ENCODE measurements around the gene SYTL3.

SYTL3 gene

DNA sequence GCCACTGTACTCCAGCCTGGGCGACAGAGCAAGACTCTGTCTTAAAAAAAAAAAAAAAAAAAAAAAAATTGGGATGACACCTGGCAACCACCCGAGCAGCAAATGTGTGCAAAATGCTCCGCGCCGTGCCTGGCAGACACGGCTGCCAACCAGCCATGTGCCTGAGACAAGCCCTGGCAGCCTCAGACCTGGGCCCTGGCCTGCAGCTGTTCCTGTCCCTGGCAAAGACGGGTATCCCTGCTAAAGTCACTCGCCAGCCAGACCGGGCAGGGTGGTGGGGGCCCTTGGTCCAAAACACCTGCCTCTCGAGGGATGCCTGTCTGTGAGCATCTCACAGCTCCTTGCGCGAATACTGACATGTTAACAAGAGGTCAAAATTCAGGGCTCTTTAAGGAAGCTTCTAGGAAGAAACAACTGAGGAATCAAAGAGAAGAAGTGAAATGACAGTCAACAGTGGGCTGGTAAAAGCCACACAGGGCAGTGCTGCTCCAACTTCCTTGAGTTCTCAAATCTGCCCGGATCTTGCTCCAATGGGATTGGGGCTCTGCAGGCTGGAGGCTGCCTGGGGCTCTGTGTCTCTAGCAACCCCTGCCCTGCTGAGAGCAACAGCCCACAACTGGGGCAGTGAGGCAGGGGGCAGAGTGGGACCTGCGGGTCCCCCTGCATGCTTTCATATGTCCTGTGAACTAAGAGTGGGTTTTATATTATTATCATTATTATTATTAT is 53.4 kb downstream of the SYTL3 start:
- DNase-seq (ENCODE audit: extremely low read depth, low read depth), result no peak
- TF ChIP-seq, protein P1, sequence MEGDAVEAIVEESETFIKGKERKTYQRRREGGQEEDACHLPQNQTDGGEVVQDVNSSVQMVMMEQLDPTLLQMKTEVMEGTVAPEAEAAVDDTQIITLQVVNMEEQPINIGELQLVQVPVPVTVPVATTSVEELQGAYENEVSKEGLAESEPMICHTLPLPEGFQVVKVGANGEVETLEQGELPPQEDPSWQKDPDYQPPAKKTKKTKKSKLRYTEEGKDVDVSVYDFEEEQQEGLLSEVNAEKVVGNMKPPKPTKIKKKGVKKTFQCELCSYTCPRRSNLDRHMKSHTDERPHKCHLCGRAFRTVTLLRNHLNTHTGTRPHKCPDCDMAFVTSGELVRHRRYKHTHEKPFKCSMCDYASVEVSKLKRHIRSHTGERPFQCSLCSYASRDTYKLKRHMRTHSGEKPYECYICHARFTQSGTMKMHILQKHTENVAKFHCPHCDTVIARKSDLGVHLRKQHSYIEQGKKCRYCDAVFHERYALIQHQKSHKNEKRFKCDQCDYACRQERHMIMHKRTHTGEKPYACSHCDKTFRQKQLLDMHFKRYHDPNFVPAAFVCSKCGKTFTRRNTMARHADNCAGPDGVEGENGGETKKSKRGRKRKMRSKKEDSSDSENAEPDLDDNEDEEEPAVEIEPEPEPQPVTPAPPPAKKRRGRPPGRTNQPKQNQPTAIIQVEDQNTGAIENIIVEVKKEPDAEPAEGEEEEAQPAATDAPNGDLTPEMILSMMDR (IDR thresholded peaks at IDR 0.05; ENCODE audit: low read depth, low read length), result no peak

DNA sequence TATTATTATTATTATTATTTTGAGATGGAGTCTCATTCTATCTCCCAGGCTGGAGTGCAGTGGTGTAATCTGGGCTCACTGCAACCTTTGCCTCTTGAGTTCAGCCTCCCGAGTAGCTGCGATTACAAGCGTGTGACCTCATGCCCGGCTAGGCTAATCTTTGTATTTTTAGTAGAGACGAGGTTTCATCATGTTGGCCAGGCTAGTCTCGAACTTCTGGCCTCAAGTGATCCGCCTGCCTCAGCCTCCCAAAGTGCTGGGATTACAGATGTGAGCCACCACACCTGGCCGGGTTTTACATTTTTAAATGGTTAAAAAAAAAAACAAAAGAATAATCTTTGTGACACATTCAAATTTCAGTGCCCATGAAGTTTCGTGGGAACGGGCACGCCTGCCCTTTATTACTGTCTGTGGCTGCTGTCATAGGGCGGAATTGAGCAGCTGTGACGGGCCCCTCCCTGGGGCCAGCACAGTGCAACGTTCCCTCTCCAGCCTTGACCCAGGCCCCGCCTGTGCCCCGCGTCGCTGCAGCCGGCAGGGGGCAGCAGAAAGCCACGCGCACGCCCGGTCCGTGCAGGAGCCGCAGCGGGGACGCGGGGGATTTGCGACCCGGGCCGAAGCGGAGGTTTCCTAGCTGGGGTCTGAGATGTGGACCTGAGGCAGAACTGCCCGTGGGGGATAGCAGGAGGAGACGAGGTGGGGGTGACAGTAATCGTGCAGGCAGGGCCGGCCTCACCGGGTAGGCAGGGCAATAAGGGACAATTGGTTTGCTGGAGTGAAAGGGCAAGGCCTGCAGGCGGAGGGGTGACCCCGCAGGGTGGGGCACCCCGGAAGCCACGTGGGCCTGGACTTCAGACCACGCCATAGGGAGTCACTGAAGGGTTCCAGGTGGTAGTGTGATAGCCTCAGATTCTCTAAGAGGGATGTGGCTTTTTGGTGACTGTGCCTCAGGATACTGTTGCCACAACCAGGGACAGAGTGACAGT is 54.3 kb downstream of the SYTL3 start:
- no peak for DNase-seq (ENCODE audit: extremely low read depth, low read depth)
- TF ChIP-seq, protein P1 (IDR thresholded peaks at IDR 0.05; ENCODE audit: low read depth, low read length), result peak; percentile 96

DNA sequence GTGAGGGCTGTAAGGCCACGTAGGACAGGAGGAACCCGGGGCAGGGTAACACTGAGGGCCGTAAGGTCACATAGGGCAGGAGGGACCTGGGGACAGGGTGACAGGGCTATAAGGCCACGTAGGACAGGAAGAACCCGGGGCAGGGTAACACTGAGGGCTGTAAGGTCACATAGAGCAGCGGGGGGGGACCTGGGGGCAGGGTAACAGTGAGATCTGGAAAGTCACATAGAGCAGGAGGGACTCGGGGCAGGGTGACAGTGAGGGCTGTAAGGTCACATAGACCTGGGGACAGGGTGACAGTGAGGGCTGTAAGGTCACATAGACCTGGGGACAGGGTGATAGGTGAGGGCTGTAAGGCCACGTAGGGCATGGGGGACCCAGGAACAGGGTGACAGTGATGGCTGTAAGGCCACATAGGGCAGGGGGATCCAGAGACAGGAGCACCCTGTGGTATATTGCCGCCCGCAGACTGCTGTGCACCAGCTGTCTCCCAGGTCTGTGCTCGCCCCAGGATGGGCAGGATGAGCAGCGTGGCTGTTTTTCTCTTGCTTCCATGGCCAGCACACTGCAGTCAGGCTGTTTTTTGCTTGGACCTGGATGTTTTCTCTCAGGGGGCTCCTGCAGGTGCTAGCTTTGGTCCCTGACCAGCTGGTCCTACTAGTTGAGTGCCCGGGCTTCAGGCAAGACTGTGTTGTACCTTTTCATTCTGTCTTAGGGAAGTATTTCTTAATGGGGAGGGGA is 55.7 kb downstream of the SYTL3 start:
- no peak for DNase-seq (ENCODE audit: extremely low read depth, low read depth)
- TF ChIP-seq, protein P1 (IDR thresholded peaks at IDR 0.05; ENCODE audit: low read depth, low read length), result no peak

DNA sequence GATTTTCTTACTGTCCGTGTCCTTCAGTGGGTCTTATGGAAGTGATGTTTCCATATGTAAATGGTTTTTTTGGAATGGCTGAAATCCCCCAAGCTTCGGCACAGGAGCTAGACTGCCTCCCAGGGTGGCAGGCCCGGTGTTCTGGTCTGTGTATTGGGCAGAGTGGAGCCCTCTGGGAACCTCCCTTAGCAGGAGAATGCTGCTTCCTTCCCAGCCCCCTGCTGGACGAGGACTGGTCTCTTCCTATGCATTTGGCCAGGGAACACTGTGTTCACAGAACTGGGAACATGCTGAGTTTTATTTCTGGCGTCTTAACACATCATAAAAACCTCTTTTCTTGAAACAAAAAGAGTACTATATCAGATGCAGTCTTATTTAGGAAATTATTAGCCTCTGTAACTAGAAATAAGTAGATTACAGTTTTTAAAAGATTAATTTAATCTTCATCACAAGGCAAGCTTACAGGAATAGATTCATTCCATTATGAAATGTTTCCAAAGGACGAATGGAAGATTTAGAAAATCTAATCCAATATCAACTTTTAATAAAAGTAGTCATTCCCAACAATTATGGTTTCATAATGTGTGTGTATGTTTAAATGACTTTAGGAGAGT is 56.6 kb downstream of the SYTL3 start:
- TF ChIP-seq, protein P1 (IDR thresholded peaks at IDR 0.05; ENCODE audit: low read depth, low read length), result peak; percentile 55
- DNase-seq (ENCODE audit: extremely low read depth, low read depth), result no peak

DNA sequence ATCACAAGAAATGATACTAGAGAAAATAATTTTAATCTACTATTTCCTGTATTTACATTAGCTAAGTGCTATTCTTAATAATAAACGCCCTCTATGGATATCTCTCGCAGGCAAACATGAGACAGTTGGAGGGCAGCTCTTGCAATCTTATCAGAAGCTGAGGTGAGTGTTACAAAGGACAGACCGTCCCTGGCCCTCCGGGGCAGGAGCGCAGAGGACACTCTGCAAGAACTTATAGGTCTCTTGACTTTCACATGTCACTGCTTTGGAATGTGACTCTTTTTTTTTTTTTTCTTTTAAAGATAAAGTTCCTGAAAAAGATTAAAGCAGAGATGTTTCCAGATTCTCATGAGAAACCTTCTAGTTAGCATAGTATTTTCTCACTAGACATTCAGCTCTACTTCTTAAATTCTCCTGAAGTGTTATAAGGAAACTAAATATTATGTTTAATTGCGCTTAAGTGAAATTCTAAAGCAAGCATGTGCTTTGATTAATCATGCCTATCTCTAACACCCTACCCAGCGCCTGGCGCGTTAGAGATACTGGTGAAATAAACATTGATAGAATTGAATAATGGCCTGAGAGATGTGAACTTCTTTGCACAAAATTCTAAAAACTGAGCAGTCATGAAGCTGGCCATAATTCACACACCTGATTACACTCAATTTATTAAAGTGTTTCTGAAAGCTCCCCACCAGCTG is 57.4 kb downstream of the SYTL3 start:
- no peak for DNase-seq (ENCODE audit: extremely low read depth, low read depth)
- TF ChIP-seq, protein P1 (IDR thresholded peaks at IDR 0.05; ENCODE audit: low read depth, low read length), result no peak

DNA sequence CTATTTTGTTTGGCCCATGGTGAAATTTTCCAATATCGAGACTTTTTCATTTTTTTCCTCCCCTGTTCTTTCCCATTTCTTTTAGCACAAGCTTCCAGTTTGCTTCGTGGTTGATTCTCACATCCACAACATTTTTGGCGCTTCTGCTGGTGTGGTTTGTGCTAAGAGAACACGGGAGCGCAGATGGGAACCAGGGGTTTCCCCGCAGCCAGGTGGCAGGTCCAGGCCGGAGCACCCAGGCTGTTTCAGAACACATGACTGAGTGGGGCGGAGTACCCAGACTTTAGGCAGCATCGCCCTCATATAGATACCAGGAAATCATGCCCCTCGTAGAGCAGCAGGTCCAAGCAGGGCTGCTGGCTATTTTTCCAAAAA is 58.0 kb downstream of the SYTL3 start:
- TF ChIP-seq, protein P1 (IDR thresholded peaks at IDR 0.05; ENCODE audit: low read depth, low read length), result no peak
- no peak for DNase-seq (ENCODE audit: extremely low read depth, low read depth)
